ENCODE data around the gene TUBB2A.
"Not testable (repeated sequence)": the region's sequence is repeated elsewhere in the genome, so short reads cannot be mapped to it uniquely, and the experiment has no call there.

Gene TUBB2A

DNA sequence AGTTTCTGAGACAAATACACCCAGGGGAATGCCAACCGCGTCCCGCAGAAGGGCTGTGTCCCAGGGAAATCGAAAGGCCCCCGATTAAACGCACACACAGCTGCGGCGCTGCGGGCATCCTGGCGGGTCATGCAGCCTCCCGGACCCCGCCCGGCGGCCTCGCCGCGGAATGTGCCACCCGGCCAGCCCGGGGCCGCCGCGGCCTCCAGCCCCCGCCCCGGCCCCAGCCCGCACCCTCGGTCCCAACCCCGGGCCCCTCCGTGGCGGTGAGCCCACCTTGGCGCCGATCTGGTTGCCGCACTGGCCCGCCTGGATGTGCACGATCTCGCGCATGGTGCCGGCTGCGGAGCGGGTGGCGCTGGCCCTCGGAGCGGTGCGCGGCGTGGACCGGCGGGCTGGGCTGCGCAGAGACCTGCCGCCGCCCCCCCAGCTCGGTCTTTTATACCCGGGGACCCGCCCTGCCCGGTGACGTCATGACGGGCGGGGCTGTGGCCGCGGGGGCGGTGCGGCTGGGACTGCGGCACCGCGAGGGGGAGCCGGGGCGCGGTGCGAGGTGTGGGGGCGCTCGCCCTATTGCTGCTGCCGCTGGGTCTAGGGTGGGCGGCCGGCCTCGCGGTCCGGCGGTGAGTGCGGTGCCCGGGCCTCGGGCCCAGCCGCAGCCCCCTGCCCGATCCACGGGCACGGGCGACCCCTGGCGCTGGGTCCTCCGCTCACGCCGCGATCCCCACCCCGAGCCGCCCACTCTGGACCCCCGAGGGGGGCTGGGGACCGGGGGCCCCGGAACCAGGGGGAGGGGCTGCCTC, at the start of gene TUBB2A:
TSS of gene TUBB2A (minus strand) at position 414 of the 803 bp plus-strand sequence. CDS start at position 333, 81 bp downstream.
- peak; percentile 85 for DNase-seq (ENCODE audit: low spot score)

DNA sequence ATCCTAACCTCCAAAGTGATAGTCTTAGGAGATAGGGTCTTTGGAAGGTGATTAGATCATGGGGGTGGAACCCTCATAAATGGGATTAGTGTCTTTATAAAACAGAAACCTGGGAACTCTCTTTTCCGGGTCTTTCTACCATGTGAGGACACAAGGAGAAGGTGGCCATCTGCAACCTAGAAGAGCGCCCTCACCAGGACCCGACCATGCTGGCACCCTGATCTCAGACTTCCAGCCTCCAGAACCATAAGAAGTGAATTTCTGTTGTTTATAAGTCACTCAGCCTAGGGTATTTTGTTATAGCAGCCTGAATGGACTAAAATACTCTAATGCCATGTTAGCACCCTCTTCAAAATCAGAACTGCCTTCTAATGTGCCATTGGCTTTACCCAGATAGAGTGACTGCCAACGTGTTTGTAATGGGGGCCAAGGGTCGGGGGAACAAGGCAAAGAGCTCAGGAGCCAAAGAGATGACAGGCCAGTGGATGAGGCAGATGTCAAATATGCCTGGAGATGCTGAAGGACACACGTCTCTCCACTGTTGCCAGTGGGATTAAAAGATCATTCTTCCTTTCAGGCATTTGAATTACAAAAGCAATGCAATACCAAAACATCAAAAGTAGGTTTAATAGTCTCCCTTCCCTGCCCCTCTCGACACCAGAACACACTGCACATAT, 49.1 kb upstream of the TUBB2A start:
- no peak for DNase-seq (ENCODE audit: low spot score)

DNA sequence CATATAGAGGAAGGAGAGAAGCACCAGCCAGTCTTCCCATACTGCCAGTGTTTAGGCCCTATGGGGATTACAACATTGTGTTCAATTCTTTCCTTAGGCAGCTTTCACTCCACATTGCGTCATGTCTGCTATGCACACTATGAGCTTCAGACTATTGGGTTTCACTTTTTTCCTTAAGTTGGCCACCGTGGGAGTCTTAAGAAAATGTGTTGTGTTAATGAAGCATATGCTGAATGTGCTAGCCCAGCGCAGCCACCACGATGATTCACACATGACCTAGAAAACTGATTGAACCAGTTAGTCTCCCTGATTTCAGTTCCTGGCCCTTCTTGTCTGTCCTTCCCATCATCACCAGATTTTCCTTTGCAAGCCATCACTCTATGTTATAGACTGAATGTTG, 48.6 kb upstream of the TUBB2A start:
- DNase-seq (ENCODE audit: low spot score), result peak; percentile 57

DNA sequence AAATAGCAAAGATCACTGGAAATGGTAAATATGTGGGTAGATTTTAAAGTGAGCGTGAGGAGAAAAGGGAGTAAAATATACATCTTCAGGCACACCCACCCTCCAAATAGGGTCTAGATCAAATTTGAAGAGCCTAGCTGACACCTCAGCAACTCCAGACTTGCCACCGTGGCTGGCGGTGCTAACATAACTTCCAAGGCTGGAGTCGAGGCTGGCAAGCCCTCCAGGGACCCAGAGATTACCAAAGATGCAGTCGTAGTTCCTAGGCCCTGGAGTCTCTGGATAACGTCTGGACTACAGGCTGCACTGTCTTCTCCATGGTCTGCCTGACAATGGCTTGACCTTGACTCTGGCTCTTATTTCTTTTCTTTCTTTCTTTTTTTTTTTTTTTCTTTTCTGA, 47.6 kb upstream of the TUBB2A start:
- no peak for DNase-seq (ENCODE audit: low spot score)

DNA sequence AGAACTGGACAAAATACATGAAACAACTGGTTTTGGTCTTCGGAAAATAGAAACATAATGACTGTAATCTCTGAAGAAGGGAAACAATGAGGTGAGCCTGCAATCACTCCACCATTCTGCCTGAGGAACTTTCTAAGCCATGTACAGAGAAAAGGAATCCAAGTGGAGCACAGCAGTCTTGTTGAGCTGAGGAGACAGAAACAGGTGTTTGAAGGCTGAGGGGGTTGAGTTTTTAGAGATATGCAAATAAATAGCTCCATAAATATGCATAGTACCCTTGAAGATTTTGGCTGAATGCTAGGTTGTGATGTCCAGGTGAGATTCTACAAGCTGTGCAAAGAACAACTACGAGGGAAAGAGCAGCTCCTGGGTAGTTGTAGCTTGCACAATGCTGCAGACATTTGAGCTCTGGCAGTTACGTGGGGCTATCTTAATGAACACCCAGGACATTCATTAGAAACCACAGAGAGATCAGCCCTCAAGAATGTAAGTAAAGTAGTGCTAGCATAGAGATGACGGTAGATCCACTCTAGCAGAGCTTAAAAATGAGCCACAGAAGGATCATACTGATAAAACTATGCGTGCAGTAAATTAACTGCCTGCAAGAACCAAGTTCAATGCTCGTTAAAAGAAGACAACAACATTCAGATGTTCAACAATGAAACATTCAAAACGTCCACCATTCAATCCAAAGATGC, 45.8 kb upstream of the TUBB2A start:
- no peak for DNase-seq (ENCODE audit: low spot score)

DNA sequence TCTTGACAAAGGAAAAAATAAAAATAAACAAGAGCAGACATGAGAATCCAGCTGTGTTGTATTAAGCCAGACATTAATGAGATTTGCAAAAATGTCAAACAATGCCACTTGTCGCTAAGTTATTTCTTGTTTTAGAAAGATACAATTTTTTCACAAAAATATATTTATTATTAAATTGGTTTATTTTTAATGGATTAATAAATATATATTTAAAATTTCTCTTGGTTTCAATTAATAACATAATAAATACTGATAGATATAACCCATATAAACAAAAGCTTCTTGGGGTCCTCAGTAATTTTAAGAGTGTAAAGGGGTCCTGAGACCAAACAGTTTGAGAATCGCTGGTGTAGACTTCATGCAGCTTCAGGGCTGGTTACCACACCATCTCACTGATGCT, 44.0 kb upstream of the TUBB2A start:
- DNase-seq (ENCODE audit: low spot score), result no peak

DNA sequence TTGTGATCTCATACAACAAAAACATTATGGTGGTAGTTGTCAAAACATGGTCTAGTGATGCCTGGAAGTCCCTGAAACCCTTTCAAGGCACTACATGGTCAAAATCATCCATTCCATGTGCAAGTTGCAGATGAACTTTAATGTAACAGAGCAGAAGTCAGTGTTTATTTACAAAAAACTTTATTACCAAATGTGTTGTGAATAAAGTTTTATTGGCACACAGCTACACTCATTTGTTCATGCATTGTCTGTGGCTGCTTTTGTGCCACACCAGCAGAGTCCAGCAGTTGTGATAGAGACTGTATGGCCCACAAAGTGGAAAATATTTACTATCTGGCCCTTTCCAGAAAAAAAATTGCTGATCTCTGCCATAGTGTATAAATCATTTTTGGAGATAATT, 43.3 kb upstream of the TUBB2A start:
- no peak for DNase-seq (ENCODE audit: low spot score)

DNA sequence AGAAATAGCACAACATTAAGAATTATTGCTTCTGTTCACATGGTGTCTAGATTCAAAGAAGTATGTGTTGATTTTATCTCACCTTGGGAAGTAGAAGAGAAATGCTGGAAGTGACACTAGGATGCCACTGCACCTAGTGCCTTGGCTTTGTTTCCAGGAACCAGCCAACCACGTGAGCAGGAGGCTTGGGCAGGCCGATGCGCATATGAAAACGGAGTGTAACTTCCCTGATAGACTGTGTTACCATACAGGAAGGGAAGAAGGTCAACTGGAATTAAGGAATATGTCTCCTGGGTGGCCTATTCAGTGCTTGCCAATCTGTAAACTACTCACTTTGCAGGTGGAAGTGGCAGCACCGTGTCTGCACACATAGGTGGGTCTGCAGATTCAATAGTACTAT, 42.0 kb upstream of the TUBB2A start:
- no peak for DNase-seq (ENCODE audit: low spot score)

DNA sequence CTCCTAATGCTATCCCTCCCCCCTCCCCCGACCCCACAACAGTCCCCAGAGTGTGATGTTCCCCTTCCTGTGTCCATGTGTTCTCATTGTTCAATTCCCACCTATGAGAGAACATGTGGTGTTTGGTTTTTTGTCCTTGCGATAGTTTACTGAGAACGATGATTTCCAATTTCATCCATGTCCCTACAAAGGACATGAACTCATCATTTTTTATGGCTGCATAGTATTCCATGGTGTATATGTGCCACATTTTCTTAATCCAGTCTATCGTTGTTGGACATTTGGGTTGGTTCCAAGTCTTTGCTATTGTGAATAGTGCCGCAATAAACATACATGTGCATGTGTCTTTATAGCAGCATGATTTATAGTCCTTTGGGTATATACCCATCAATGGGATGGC, 40.4 kb upstream of the TUBB2A start:
- DNase-seq (ENCODE audit: low spot score), result not testable (repeated sequence)

DNA sequence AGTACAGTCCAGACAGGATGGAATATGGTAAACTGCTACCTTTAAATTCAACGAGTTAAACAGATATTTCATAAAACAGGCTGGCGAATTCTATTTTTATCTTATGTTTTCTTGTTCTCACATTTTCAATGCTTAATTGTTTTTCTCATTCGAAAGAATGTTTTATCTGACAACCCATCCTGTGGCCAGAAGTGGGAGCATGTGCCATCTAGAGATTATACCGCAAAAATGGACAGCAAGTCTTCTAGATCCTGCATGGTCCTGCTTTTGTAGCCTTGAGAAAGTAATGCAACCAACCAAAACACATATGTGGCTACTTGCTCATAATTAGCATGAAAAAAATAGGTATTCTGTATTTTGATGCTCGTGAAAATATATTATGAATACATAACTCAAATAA, 39.4 kb upstream of the TUBB2A start:
- no peak for DNase-seq (ENCODE audit: low spot score)

DNA sequence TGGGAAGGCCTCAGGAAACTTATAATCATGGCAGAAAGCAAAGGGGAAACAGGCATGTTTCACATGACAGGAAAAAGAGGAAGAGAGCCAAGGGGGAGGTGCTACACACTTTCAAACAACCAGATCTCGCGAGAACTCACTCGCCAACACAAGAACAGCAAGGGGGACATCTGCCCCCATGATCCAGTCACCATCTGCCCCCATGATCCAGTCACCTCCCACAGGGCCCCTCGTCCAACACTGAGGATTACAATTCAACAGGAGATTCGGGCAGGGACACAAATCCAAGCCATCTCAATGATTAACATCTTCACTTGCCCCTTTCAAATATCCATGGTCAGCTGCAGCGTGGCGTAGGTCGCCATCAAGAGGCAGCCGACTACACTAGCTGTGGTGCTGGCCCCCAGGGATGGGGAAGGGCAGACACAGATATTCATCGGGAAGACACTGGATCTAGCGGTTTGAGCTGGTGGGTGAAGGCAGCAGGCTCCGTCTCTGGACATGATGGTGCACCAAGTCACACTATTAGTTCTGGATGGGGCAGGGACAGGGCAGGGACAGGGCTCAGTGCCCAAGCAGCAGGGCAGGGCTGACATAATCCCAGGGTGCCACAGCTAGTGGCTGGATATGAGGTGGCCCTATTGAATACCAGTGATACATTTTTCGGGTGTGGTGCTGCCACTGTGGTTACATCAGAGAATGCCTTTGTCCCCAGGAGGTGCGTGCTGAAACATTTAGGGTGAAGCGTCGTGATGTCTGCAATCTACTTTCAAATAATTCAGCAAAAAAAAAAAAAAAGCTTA, 38.6 kb upstream of the TUBB2A start:
- DNase-seq (ENCODE audit: low spot score), result no peak

DNA sequence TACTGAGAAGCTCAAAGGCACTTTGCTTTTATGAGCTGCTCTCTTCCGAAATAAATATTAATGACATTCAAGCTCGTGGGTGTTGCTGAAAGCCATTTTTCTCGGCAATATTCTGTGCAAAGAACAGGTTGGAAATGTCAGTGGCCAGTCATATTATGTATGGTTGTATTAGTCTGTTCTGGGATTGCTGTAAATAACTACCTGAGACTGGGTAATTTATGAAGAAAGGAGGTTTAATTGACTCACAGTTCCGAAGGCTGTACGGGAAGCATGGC, 38.0 kb upstream of the TUBB2A start:
- no peak for DNase-seq (ENCODE audit: low spot score)

DNA sequence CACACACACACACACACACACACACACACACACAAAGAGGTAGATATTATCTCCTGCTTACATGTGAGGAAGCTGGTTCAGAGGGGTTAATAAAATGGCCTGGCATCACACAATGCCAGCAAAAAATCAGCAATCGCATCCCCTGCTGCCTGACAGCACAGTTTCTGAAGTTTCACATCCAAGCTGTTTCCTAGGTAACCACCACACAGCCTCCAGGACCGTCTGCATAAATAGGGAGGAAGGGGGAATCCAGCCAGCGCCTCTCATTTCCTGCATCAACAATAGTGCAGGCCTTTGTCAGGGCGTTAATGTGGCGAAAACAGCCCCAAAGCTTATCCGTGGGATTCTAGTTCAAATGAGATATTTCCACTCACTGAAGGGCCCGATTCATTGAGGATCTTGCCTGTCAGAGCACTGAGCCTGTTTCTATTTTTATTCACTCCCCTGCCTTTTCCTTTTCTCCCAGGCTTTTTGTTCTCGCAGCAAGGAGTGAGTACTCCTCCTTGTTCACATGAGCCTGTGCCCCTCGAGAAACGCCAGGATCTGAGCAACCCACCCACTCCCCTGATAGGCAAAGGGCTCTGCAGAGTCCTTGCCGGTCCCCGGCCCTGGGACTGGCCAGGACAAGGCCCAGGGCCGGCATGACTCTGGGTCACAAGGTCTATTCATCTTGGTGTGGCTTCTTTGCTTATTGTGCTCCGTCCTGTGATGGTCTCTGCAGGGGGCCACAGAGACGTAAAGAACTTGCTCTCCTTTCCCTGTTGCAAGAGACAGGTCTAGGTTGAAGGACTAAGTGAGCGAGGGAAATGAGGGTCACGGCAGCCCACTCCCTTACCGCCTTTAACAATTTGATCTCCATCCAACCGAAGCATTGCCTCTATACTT, 37.4 kb upstream of the TUBB2A start:
- DNase-seq (ENCODE audit: low spot score), result no peak

DNA sequence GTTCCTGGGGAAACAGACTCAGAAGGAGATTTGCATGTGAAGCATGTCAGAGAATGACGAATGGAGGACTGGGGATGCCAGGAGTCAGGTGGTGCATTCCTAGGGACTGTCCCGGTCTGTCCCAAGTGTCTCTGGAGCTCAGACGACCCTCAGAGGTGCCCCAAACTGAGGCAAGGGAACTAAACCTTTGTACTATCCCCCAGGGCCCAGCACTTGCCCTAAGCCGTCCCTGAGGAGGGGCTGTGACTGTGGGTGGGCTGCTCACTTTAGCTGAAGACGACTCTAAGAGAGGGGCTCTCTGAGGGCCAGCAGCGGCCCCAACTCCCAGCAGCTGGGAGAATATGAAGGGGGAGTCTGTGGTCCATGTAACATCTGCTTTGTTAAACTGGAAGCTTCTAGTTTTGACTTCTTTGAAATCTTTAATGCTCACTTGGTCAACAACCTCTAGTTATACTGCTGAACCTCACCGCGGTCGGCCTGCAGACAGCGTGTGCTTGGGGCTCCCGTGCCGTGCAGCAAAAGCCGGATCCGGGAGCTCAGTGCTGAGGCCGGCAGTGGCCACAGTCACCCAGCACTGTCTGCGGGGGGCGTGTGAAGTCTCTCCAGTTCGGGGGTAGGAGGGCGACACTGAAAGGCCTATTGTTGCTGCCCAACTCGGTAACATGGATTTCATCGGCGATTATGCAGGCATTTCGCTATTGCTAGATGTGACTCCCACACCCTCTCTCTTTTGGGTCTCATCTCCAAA, 35.9 kb upstream of the TUBB2A start:
- no peak for DNase-seq (ENCODE audit: low spot score)

DNA sequence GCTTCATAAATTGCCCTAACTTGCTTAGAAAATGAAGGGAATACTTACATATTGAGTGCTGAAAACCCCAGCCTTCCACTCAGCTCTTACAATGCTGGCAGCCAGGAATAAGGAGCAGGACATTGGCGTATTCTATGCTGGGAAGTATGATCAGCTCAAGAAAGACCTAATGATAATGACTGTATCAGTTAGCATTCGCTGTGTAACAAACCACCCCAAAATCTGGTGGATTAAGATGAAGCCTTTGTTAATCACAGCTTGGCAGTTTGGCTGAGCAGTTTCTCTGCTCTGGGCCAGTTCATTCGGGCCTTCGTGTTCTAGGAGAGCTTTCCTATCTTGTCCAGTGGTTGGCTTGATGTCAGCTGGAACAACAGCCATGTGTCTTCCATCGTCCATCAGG, 33.4 kb upstream of the TUBB2A start:
- no peak for DNase-seq (ENCODE audit: low spot score)

DNA sequence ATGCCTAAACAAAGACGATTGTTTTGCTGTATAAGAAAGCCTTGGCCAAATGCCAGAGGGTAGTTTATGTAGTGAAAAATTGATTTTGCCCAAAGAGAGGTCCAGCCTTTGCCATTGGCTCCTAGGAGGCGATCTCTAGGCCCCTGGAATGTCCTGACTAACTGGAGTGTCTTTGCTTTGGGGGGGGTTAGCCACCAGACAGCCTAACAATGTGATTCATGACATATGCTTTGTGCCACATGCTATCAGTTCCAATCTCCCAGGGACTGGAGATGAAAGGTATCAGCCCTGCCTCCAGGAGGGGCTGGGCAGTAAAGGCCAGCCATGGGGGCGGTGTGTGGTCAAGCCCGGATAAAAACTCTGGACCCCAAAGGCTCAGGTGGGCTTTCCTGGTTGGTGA, 32.7 kb upstream of the TUBB2A start:
- DNase-seq (ENCODE audit: low spot score), result peak; percentile 33

DNA sequence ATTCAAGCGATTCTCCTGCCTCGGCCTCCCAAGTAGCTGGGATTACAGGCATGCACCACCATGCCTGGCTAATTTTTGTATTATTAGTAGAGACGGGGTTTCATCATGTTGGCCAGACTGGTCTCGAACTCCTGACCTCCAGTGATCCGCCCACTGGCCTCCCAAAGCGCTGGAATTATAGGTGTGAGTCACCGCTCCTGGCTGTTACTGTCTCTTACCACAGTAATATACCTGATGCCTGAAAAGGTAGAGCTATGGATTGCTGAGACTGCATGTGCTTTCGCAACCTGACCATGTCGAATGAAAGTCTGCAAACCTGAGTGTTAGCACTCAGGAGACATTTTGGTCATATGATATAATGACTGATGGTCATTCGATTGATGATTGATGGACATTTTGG, 31.8 kb upstream of the TUBB2A start:
- DNase-seq (ENCODE audit: low spot score), result not testable (repeated sequence)

DNA sequence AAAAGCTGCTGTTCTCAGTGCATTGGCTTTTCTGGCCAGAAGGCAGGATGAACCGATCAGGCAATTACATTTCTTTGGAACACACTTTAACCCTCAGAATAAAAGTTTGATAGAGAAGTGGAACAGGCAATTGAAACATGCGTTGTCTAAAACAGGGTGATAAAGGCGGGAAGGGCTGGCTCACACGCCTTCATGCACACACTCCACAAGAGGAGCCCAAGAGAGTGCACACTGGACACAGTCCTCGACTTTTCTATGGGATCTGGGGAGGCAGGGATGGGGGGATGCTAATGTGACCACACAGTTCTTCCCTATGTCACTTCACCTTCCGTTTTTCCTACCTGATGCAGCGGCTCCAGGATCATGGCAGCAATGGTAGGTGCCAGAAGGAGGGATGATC, 30.9 kb upstream of the TUBB2A start:
- DNase-seq (ENCODE audit: low spot score), result no peak

DNA sequence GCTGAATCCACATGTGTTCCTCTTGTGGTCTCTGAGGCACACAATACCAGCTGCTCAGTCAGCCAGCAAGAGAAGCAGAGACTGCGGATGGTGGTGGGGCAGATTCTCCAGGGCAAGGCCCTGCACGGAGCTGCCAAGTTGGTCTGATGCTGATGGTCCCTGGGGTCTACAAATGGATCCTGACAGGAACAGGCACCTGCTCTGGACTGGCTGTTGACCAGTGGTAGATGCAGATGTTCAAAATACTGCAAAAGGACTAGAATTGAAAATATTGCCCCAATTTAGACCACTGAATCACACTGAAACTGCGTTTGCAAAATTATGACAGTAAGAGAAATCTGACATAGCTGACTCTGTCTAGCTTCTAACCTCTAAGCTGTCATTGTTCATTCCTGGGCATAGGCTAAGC, 29.6 kb upstream of the TUBB2A start:
- DNase-seq (ENCODE audit: low spot score), result no peak

DNA sequence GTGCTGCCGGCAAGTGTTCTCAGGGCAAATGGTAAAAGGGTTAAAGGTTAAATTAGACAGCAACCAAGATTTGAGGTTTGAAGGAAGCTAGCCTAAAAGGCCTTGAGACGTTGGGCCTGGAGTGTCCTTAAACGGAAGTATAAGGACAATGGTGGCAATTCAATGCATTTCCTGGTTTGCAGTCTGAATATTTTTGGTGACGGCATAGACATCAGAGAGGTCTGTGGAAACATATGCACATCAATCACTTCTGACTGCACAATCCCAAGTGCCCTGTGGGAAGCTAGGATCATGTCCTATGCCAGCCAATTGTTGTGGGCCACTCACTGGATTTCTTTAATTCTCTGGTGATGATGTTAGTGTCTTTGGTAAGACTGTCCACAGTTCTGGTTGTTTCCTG, 25.7 kb upstream of the TUBB2A start:
- DNase-seq (ENCODE audit: low spot score), result no peak

DNA sequence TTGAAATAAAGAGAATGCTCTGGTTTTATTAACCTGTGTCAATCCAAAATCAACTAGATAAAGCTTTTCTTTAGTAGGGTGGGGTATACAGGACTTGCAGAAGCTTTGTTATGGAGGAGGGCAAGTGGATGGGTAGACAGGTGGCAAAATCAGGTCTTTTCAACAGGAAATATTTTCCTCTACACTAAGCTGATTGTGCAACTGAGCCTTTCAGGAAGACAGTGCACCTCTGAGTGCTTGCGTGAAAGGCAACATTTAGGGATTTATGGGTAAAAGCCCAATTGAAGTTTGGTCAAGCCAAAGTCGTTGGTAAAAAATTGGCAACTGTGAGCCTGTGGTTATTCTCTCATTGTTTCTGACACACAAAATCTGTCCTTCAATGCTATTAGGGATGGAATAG, 23.8 kb upstream of the TUBB2A start:
- DNase-seq (ENCODE audit: low spot score), result no peak

Measured in kidney tubule cell (primary cell).